ENCODE results near the gene JAZF1.

Gene JAZF1

DNA sequence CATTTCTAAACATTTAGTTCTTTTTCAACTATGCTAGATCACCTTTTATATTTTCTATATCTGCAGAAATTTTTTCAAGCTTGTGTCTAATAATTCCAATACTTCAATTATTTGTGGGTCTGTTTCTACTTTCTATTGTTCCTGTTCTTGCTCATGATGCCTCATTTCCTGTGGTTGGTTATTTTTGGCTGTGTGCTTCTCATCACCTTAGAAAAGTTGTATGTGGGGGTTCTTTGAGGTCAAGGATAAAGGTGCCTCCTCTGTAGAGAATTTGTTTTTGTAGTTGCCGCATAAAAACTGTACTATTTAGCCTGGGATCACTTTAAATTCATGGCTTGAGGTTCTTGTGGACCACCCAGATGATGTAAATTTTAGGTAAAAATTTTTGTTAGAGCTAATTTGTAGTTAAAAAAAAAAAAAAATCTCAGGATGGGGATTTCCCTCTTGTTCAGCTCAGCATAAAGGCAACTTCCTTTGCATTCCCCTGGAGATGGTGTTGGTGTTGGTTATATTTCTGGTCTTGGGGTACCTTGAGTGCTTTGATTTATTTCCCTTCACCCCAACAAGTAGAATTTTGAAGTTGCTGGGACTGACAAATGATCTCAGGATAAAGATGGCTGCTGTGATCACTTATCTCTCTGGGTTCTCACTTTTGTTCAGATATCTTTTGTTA lies 27.0 kb upstream of the JAZF1 start:
- peak; percentile 15 for DNase-seq (ENCODE audit: extremely low spot score)
- POLR2A ChIA-PET: interaction anchor here (0.7 kb wide), 1 partner anchor 577 kb away, joined by 3 read pairs; no protein-coding TSS in a partner anchor
- CTCF ChIA-PET: interaction anchor here (1.1 kb wide), 1 partner anchor 24 kb away, joined by 4 read pairs; no protein-coding TSS in a partner anchor
- no peak for TF ChIP-seq CTCF (IDR thresholded peaks at IDR 0.05; ENCODE audit: control extremely low read depth, extremely low read depth, low read depth, missing control alignments)

DNA sequence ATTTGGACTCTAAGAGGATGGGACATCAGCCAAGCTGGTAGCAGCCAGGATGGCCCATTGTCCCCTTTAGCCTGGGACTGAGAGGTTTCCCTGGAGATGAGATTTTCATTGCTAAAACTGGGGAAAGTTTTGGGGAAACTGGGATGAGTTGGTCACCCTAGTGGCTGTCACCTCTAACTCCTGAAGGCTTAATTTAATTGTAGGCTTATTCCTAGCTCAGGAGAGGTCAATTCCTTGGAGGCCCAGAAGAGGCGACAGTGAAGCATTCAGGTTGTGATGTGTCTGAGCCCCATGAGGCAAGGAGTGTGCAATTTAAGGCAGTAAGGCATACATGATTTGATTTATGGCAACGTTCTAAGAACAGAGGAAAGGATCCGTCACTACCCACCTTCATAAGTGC lies 24.9 kb upstream of the JAZF1 start:
- TF ChIP-seq CTCF (IDR thresholded peaks at IDR 0.05; ENCODE audit: control extremely low read depth, extremely low read depth, low read depth, missing control alignments): no peak
- no peak for DNase-seq (ENCODE audit: extremely low spot score)
- ChIA-PET CTCF (interaction anchor here (1.3 kb wide), 1 partner anchor 20 kb away, joined by 3 read pairs; no protein-coding TSS in a partner anchor), POLR2A (no interaction called here)

GRCh38 chr7:28203508-28204240 lies 23.1 kb upstream of the JAZF1 start:
- ChIA-PET POLR2A (no interaction called here), CTCF (interaction anchor here (1.0 kb wide), 1 partner anchor 29 kb away, joined by 3 read pairs; no protein-coding TSS in a partner anchor)
- TF ChIP-seq CTCF (IDR thresholded peaks at IDR 0.05; ENCODE audit: control extremely low read depth, extremely low read depth, low read depth, missing control alignments): no peak
- DNase-seq (ENCODE audit: extremely low spot score): no peak

DNA sequence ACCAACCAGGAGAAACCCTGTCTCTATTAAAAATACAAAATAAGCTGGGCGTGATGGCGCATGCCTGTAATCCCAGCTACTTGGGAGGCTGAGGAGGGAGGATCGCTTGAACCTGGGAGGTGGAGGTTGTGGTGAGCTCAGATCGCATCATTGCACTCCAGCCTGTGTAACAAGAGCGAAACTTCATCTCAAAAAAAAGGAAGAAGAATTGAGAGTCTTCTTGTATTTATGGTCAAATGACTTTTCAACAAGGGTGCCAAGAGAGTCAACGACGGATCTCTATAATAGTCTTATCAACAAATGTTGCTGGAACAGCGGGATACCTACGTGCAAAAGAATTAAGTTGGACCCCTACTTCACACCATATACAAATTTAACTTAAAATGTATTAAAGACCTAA lies 21.6 kb upstream of the JAZF1 start:
- DNase-seq (ENCODE audit: extremely low spot score): no peak
- ChIA-PET POLR2A (no interaction called here), CTCF (no interaction called here)
- TF ChIP-seq CTCF (IDR thresholded peaks at IDR 0.05; ENCODE audit: control extremely low read depth, extremely low read depth, low read depth, missing control alignments): no peak

- CTCF ChIA-PET: no interaction called here
- POLR2A ChIA-PET: no interaction called here
- DNase-seq (ENCODE audit: extremely low spot score): no peak
- TF ChIP-seq CTCF (IDR thresholded peaks at IDR 0.05; ENCODE audit: control extremely low read depth, extremely low read depth, low read depth, missing control alignments): no peak
Measured at GRCh38 chr7:28201131-28201530, 20.5 kb upstream of the JAZF1 start.

GRCh38 chr7:28200598-28200997 lies 20.0 kb upstream of the JAZF1 start:
- no peak for DNase-seq (ENCODE audit: extremely low spot score)
- no peak for TF ChIP-seq CTCF (IDR thresholded peaks at IDR 0.05; ENCODE audit: control extremely low read depth, extremely low read depth, low read depth, missing control alignments)
- ChIA-PET POLR2A (no interaction called here), CTCF (no interaction called here)
